HCT116 (cell line): ENCODE results near the gene BATF2. TPM values are rescaled to one million over a fixed set of nuclear protein-coding genes. Genes with fewer than 3 reads are reported as not detected.

Source experiments
- ATAC-seq: fragments of 200-7000 bp; cut with Tn5 transposase; 2 replicates; pipeline ENCODE4 v1.9.1; 2020; ENCODE audit warnings: mild to moderate bottlenecking, moderate library complexity
- BruUV-seq: library from RNA; stranded (reverse); fragments of 400-500 nt; replicated peaks from 2 replicates; lab custom pipeline; 2021; lab: Mats Ljungman, UMichigan
- CTCF ChIA-PET: fragments of 300-600 bp; sonication (Branson Sonifier 250); formaldehyde crosslinking; loops from one replicate; lab custom pipeline; 2021; ENCODE audit warnings: antibody characterized with exemption; lab: Charles Lee
- POLR2A ChIA-PET: fragments of 300-600, 350-600 bp; sonication (Branson Sonifier 250); formaldehyde crosslinking; loops from one replicate; lab custom pipeline; 2021; ENCODE audit warnings: antibody characterized with exemption; lab: Charles Lee
- RAD21 ChIA-PET, 2 experiments: fragments of 300-600 bp; sonication (Branson Sonifier 250); formaldehyde crosslinking; loops; one replicate each; lab custom pipeline; 2023; ENCODE audit warnings: low total read pairs in 2 of 2; ENCODE audit not compliant: uncharacterized antibody in 2 of 2, unreplicated experiment in 2 of 2, low non-redundant PET in 1 of 2; lab: Charles Lee
- DNase-seq: peaks from one replicate; pipeline ENCODE4 v3.0.0-alpha.2; 2010; ENCODE audit warnings: low read depth, low spot score
- H2AFZ ChIP-seq: fragments of 200-600 bp; shearing (Covaris generic), sonication (generic); 2 replicates; pipeline ENCODE4 v1.6.1; 2017; ENCODE audit warnings: low read depth, mixed run types, mixed read lengths, antibody characterized with exemption, low read length; ENCODE audit not compliant: poor library complexity, severe bottlenecking
- H3K27ac ChIP-seq: 2 replicates; pipeline ENCODE4 v1.5.1; 2012; ENCODE audit warnings: low read depth, low read length
- H3K27me3 ChIP-seq: fragments of 200-600 bp; sonication (generic); 2 replicates; pipeline ENCODE4 v1.6.1; 2016; ENCODE audit warnings: mixed run types, low read length, mixed read lengths; ENCODE audit not compliant: insufficient read depth
- H3K36me3 ChIP-seq, 2 experiments: fragments of 200-500 bp in 1 of 2; fragments of 200-600 bp in 1 of 2; sonication (Bioruptor generic) in 1 of 2; sonication (generic) in 1 of 2; 2 replicates each; pipeline versions ENCODE4 v1.5.1 to v1.6.1; 2014 to 2016; ENCODE audit warnings: low read length in 2 of 2, inconsistent platforms in 1 of 2, mixed read lengths in 1 of 2, mixed run types in 1 of 2; ENCODE audit not compliant: insufficient read depth in 2 of 2, control insufficient read depth in 1 of 2
- H3K4me1 ChIP-seq, 2 experiments: fragments of 200-600 bp in 1 of 2; sonication (generic) in 1 of 2; 2 replicates each; pipeline versions ENCODE4 v1.5.1 to v1.6.1; 2012 to 2017; ENCODE audit warnings: low read length in 2 of 2, inconsistent platforms in 1 of 2, mild to moderate bottlenecking in 1 of 2, mixed read lengths in 1 of 2, mixed run types in 1 of 2, moderate library complexity in 1 of 2; ENCODE audit not compliant: insufficient read depth in 2 of 2, control insufficient read depth in 1 of 2
- H3K4me2 ChIP-seq: fragments of 200-600 bp; sonication (generic); 2 replicates; pipeline ENCODE4 v1.6.1; 2017; ENCODE audit warnings: mixed run types, low read length, mixed read lengths
- H3K4me3 ChIP-seq, 2 experiments: fragments of 200-600 bp in 1 of 2; sonication (generic) in 1 of 2; replicated peaks in 1 of 2; 2 replicates each; pipeline ENCODE4 v1.5.1; 2011 to 2016; ENCODE audit warnings: low read length in 2 of 2, control low read depth in 1 of 2, low read depth in 1 of 2, mild to moderate bottlenecking in 1 of 2, mixed read lengths in 1 of 2, mixed run types in 1 of 2
- H3K79me2 ChIP-seq: fragments of 200-600 bp; sonication (generic); 2 replicates; pipeline ENCODE4 v1.6.1; 2017; ENCODE audit warnings: mild to moderate bottlenecking, mixed run types, low read length, moderate library complexity, mixed read lengths; ENCODE audit not compliant: insufficient read depth
- H3K9ac ChIP-seq: fragments of 200-600 bp; sonication (generic); 2 replicates; pipeline ENCODE4 v1.6.1; 2016; ENCODE audit warnings: low read length, mixed read lengths
- H3K9me2 ChIP-seq: fragments of 200-600 bp; sonication (generic), shearing (Covaris generic); 2 replicates; pipeline ENCODE4 v1.6.1; 2017; ENCODE audit warnings: mixed run types, mild to moderate bottlenecking, moderate library complexity; ENCODE audit not compliant: insufficient read depth
- H3K9me3 ChIP-seq, 2 experiments: fragments of 200-500 bp in 1 of 2; fragments of 200-600 bp in 1 of 2; sonication (Bioruptor generic) in 1 of 2; sonication (generic) in 1 of 2; 2 replicates each; pipeline ENCODE4 v1.6.1; 2014 to 2017; ENCODE audit warnings: low read length in 2 of 2, mixed read lengths in 2 of 2, inconsistent platforms in 1 of 2, low read depth in 1 of 2, mild to moderate bottlenecking in 1 of 2, mixed run types in 1 of 2, moderate library complexity in 1 of 2; ENCODE audit not compliant: control insufficient read depth in 1 of 2, insufficient read depth in 1 of 2
- H4K20me1 ChIP-seq: fragments of 200-600 bp; sonication (generic), shearing (Covaris generic); 2 replicates; pipeline ENCODE4 v1.6.1; 2017; ENCODE audit warnings: mixed run types, mild to moderate bottlenecking, moderate library complexity; ENCODE audit not compliant: insufficient read depth
- CBX3 ChIP-seq: IDR thresholded peaks from 2 replicates; pipeline ENCODE4 v1.6.1; 2012; ENCODE audit warnings: low read depth
- CEBPB ChIP-seq: IDR thresholded peaks from 2 replicates; pipeline ENCODE4 v1.6.1; 2012; ENCODE audit warnings: low read depth
- EGR1 ChIP-seq: IDR thresholded peaks from 2 replicates; pipeline ENCODE4 v1.6.1; 2012; ENCODE audit warnings: low read depth
- EZH2 ChIP-seq: fragments of 200-600 bp; sonication (generic); IDR thresholded peaks from 2 replicates; pipeline ENCODE4 v1.6.1; 2017; ENCODE audit warnings: antibody characterized with exemption, mixed run types
- EZH2phosphoT487 ChIP-seq: fragments of 200-600 bp; IDR thresholded peaks from 2 replicates; pipeline ENCODE4 v1.6.1; 2018; ENCODE audit warnings: antibody characterized with exemption, borderline replicate concordance
- FOSL1 ChIP-seq: IDR thresholded peaks from 2 replicates; pipeline ENCODE4 v1.6.1; 2012; ENCODE audit warnings: low read depth
- JUND ChIP-seq: IDR thresholded peaks from 2 replicates; pipeline ENCODE4 v1.6.1; 2012
- POLR2A ChIP-seq: IDR thresholded peaks from 2 replicates; pipeline ENCODE4 v1.7.0; 2011; ENCODE audit warnings: borderline replicate concordance; ENCODE audit not compliant: insufficient read depth, insufficient read length; ENCODE audit errors: extremely low read depth
- SP1 ChIP-seq: IDR thresholded peaks from 2 replicates; pipeline ENCODE4 v1.6.1; 2012; ENCODE audit warnings: low read depth
- SRF ChIP-seq: IDR thresholded peaks from 2 replicates; pipeline ENCODE4 v1.6.1; 2012; ENCODE audit warnings: low read depth
- TCF7L2 ChIP-seq: IDR thresholded peaks from 2 replicates; pipeline ENCODE4 v1.7.0; 2011; ENCODE audit warnings: borderline replicate concordance, inconsistent platforms; ENCODE audit not compliant: insufficient read depth, insufficient read length; ENCODE audit errors: extremely low read depth
- ZBTB33 ChIP-seq: IDR thresholded peaks from 2 replicates; pipeline ENCODE4 v1.6.1; 2011; ENCODE audit warnings: mild to moderate bottlenecking, low read length, moderate library complexity; ENCODE audit not compliant: insufficient replicate concordance; ENCODE audit errors: extremely low read depth
- ZNF274 ChIP-seq: fragments of 200-500 bp; sonication (Bioruptor generic); IDR thresholded peaks from 2 replicates; pipeline ENCODE4 v1.6.1; 2014; ENCODE audit warnings: mild to moderate bottlenecking, low read depth, low read length, inconsistent platforms
- intact Hi-C: fragments of 100-400 bp; cut with micrococcal nuclease; formaldehyde crosslinking; loops from 2 replicates; pipeline ENCODE4 v1.10.0; 2022
- total RNA-seq: library from RNA; stranded (reverse); gene quantifications from one replicate; pipeline ENCODE4 v1.2.1, GENCODE V29; 2021; ENCODE audit not compliant: unreplicated experiment
- TF ChIP-seq, protein P1 (sequence below): IDR thresholded peaks from 2 replicates; pipeline ENCODE4 v1.6.1; 2012

Gene BATF2
- total RNA-seq, 1 experiment from 2014 or later = 2.1 TPM

- H3K79me2 ChIP-seq = no peaks in the 10 kb centered on the region
- ChIA-PET RAD21 (no interaction called here), CTCF (interaction anchor here (1.3 to 3.8 kb wide), 3 partner anchors 15 to 155 kb away, joined by 3 to 21 read pairs (median 5); partner anchors contain the start of genes ARL2 and CDC42BPG), POLR2A (interaction anchor here (1.0 kb wide), 1 partner anchor 15 kb away, joined by 3 read pairs; the partner anchor contains the start of gene ARL2)
- H3K27me3 ChIP-seq = no peaks in the 10 kb centered on the region
- peaks cover 13 to 40% of the 10 kb centered on the region in 2 experiments; a peak in 3 of 4 replicates for H3K4me1 ChIP-seq
- ATAC-seq (no peak), DNase-seq (no peak)
- no peak overlapping the region for H3K27ac ChIP-seq
- no peak overlapping the region for H3K9ac ChIP-seq
- no peaks in the 10 kb centered on the region for H3K36me3 ChIP-seq
- no peaks in the 10 kb centered on the region for H4K20me1 ChIP-seq
- BruUV-seq = no TSS peak
- TF ChIP-seq, protein P1, sequence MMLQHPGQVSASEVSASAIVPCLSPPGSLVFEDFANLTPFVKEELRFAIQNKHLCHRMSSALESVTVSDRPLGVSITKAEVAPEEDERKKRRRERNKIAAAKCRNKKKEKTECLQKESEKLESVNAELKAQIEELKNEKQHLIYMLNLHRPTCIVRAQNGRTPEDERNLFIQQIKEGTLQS = no peak
- TF ChIP-seq TCF7L2 (no peak), ZNF274 (no peak), JUND (no peak), FOSL1 (no peak), SRF (no peak), CEBPB (no peak), EZH2phosphoT487 (no peak), ZBTB33 (no peak), EZH2 (no peak), SP1 (no peak), POLR2A (no peak), CBX3 (no peak), EGR1 (no peak)
- H3K4me3 ChIP-seq = no peak overlapping the region
- H2AFZ ChIP-seq = peak overlapping the region; percentile 65
- intact Hi-C loops = loop anchor here (5.0 kb wide), 1 partner anchor 152 kb away; no protein-coding TSS in a partner anchor
- H3K9me2 ChIP-seq = no peaks in the 10 kb centered on the region
- peak overlapping the region; percentile 39 for H3K4me2 ChIP-seq
- H3K9me3 ChIP-seq = no peaks in the 10 kb centered on the region
Observed at GRCh38 chr11:64998690-64999431, 2.1 kb upstream of the BATF2 start.
